ENCODE results near the gene COG2.
"Not testable (repeated sequence)": the region's sequence is repeated elsewhere in the genome, so short reads cannot be mapped to it uniquely, and the experiment has no call there.

Gene COG2

GRCh38 chr1:230703679-230704385, 61.6 kb downstream of the COG2 start:
- DNase-seq = no peak

GRCh38 chr1:230704830-230705229, 62.5 kb downstream of the COG2 start:
- DNase-seq = no peak

- DNase-seq = no peak
These were observed 63.2 kb downstream of the COG2 start for GRCh38 chr1:230705289-230706019.

- no peak for DNase-seq
These were observed 63.9 kb downstream of the COG2 start for GRCh38 chr1:230706020-230706699.

GRCh38 chr1:230706887-230707731, 64.8 kb downstream of the COG2 start:
- DNase-seq = no peak

GRCh38 chr1:230707732-230708630, 65.7 kb downstream of the COG2 start:
- DNase-seq = no peak

GRCh38 chr1:230708631-230709580, 66.6 kb downstream of the COG2 start:
- no peak for DNase-seq

GRCh38 chr1:230709619-230710542, 67.6 kb downstream of the COG2 start:
- DNase-seq = no peak

- no peak for DNase-seq
These were observed 68.2 kb downstream of the COG2 start for GRCh38 chr1:230710543-230710904.

GRCh38 chr1:230711245-230711644, 69.0 kb downstream of the COG2 start:
- no peak for DNase-seq

GRCh38 chr1:230712470-230712942, 70.2 kb downstream of the COG2 start:
- DNase-seq = no peak

GRCh38 chr1:230713138-230713537, 70.9 kb downstream of the COG2 start:
- no peak for DNase-seq

GRCh38 chr1:230713547-230713914, 71.2 kb downstream of the COG2 start:
- no peak for DNase-seq

- no peak for DNase-seq
These were observed 71.9 kb downstream of the COG2 start, which contains the start of gene AGT for GRCh38 chr1:230713915-230714764. AGT (minus strand) TSS chr1:230714122; CDS start chr1:230710823, 3,299 bp downstream.

GRCh38 chr1:230715510-230715909, 73.2 kb downstream of the COG2 start:
- DNase-seq = no peak

- not testable (repeated sequence) for DNase-seq
These were observed 74.2 kb downstream of the COG2 start for GRCh38 chr1:230716453-230716852.

- no peak for DNase-seq
These were observed 75.0 kb downstream of the COG2 start for GRCh38 chr1:230717251-230717650.

GRCh38 chr1:230721849-230722522, 79.7 kb downstream of the COG2 start:
- not testable (repeated sequence) for DNase-seq

All from activated naive CD4-positive, alpha-beta T cell (primary cell).